Stimulated activated CD4-positive, alpha-beta T cell treated with anti-CD3 and anti-CD28 coated beads, Interleukin-2, amount 100 ng/mL, for 24 hours (primary cell): Measurements from ENCODE around the gene MYRF.

Experiments
- DNase-seq, 2 donors: peaks; one replicate each; pipeline ENCODE4 v3.0.0-alpha.2; 2020

MYRF gene

DNA sequence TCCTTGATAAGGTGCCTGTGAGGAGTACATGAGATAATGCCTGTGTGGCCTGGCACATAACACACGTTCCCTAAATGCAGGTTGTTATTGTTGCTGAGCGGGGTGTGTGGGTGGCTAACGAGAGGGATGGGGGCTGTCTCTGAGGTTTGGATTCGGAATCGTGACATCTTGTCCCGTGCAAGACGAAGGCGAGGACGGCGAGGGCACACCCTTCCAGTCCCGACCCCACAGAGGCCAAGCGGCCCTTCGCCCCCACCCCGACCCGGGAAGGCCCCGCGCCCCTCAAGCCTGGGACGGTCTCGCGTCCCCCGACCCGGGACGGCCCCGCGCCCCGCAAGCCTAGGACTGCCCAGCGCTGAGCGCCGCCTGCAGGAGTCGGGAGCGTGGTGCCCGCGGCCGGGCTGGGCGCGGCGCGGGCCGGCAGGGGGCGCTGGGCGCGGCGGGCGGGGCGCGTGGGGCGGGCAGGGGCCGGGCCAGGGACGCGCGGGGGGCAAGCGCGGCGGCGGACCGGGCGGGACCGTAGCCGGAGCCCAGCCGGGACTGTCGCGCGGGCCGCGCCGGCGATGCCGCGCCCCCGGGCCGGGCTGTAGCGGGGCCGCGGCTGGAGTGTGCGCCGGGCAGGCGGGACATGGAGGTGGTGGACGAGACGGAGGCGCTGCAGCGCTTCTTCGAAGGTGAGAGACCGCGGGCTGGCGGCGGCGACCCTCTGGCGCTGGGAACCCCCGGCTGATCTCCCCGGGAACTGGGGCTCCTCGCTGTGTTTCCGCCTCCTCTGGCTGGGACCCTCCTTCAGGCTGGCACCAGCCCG lies at the start of gene MYRF:
MYRF (plus strand) TSS at position 520 of the 808 bp plus-strand sequence; CDS start at position 629, 109 bp downstream.
- peak; percentile 66 to 72 for DNase-seq

DNA sequence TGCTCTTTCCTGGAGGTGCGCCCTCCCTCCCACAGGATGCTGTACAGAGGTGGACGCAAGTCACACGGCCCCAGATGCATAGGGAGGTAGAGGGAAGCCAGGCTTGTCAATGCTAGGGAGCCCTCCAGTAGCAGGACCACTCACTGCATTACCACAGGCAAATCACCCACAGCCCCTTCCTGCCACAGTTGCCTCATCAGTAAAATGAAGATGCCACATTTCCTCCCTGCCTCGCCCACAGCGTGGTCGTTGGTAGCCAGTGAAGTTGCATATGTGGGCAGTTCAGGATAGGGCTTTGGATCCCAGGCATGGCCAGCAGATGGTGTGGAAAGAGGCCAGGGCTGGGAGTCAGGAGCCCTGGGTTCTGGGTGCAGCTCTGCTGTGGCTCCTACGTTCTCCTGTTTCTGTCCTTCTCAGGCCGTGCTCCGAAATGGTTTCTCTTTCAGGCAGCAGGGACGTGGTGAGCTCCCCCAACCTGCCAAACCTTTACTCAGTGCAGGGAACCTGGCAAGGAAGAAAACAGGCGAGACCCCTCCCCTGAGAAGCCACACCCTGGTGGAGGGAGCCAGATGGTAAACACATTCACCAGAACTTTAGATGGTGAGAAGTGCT lies 49.6 kb upstream of the MYRF start:
- no peak for DNase-seq

DNA sequence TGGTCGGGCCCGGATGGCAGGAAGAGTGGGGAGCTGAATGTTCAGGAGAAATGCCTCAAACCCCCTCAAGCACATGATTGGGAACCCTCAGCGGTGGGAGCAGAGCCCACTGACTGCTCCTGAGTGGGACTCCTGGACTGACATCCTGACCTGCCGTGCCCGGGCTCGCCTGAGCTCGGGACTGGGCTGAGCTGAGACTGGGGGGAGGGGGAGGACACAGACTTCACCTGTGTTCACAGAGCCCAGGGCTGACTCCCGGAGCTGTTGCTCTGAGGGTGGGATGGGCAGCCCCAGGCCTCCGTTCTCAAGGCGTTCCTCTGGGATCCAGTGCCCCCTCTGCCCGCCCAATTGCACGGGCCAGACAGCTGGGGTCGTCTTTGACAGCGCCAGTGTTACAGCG lies 47.6 kb upstream of the MYRF start:
- no peak for DNase-seq

DNA sequence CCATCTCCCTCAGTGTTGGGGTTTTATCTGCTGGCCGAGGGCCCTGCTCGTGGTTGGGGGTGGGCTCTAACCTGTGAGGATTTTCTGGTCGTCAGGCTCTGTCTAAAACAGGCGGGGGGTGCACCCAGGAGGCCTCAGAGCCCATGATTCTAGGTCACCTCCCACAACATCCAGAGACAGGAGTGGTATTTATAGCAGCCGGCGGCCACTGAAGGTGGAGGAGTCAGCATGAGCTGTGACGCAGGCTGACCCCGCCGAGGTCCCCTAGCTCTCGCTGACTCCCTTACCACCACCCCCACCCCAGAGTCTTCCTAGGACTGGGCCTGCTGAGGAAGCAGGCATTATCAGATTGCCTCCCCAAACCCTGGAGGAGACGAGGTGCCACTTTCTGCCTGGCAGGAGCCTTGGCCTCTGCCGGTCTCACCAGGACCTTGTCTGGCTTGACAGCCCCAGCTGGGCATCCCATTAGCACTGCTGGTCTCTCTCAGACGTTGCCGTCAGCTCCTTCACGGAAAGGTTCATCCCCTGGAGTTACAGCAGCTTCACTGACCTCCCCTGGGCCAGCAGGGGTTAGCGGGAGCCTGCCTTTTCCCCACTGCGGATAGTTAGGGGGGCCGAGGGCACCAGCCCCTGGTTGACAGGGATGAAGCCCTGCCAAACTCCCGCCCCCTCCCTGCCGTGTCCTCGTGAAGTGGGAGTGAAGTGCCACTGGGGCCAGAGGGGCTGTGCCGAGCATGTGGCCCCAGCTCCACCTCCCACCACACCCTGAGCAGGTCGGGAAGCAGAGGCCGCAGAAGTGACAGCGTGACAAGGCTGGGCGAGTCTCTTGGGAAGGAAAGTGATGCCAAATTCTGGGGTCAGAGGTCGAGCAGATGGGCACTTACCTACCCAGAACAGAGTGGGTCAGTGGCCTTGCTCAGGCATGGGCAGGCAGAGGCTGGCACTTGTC lies 45.7 kb upstream of the MYRF start:
- DNase-seq: no peak

DNA sequence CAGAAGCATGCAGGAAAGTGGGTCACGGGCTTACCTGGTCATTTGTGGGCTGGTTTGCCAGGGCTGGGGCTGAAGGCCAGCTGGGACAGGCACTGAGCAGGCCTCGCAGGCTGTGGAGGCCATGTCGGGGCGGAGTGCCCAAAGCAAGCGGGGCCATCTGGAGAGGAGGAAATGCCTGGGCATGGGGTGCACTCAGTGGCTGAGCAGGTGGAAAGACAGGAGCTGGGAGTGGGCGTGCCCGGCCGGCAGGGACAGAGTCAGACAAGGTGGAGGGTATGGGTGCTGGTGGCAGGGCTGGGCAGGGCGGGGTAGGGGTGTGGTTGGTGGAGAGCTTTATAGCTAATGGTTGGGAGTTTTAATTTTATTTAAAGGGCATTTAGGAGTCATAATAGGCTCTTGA lies 44.9 kb upstream of the MYRF start:
- no peak for DNase-seq

DNA sequence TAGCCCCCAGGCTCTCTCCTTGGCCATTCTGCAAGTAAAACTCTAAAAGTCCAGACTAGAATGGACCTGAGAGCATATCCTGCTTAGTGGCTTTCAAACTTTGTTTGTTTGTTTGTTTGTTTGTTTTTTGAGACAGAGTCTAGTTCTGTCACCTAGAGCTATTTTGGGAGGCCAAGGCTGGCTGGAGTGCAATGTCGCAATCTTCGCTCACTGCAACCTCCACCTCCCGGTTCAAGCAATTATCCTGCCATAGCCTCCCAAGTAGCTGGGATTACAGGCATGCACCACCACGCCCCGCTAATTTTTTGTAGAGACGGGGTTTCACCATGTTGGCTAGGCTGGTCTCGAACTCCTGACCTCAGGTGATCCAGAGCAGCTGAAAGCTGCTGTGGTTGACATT lies 43.3 kb upstream of the MYRF start:
- no peak for DNase-seq

DNA sequence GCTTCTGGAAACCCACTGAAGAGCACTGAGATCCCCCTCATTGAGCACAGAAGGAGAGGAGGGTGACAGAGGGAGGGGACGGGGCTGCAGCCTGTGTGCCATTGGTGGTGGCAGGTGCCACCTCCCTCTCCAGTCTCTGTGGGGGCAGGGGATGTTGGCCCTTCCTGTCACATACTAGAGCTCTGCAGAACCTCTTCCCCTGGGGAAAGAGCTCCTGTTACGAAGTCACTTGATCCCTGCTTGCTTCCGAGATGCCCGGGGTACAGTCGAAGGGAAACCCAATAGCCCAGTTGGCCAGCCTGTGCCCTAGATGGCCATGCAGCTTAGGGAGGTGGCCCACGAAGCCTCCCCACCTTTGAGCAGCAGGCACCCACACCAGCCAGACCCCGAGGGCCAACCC lies 42.9 kb upstream of the MYRF start:
- DNase-seq: no peak

DNA sequence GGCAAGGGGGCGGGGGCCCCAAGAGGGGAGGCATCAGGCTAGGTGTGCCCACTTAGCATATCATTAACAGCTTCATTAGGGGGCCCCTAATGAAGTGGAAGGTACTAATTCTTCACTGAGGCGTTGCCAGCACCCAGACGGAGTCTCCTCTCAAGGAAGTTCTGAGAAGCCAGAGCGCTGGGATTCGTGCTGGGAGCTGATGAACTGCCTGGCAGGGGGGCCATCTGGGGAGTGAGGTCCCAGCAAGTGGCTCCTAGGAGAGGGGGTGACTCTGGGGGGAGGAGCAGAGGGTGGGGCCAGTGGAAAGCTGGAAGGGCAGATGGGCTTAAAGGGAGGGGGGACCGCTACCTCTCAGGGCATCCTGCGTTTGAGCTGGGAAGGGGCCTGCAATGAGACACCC lies 42.4 kb upstream of the MYRF start:
- no peak for DNase-seq

DNA sequence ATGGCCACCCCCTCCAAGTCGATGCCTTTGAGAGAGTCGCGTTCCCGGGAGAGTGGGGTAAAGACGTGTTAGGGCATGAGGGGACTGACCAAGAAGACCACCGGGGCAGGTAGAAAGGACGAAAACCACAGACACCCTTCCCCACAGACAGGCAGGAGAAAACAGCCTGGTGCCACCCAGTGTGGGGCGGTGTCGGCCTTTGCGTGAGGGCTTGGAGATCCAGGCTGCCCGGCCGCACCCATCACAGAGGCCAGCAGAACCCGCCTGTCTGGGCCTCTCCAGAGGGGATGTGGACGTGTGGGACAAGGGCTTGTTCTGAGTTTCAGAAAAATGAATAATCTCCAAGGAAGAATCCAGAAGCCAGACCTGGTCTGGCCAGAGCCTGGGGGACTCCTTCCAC lies 41.4 kb upstream of the MYRF start:
- DNase-seq: no peak

DNA sequence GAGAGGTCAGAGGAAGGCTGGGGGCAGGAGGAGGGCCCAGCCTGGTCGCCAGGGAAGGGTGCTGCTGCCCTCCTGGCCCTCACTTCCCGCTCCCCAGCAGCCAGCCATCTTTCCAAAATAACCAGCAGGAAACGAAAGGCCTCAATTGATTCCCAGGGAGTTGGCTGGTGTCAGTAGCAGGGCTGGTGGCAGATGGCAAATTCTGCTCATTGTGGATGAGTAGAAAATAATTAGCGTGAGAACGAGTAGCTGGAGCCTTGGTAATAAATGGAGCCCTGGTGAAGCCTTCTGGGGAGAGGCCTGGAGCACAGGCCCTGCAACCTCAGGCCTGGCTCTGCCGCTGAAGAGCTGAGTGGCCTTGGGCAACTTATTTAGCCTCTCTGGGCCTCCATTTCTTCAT lies 40.9 kb upstream of the MYRF start:
- no peak for DNase-seq

DNA sequence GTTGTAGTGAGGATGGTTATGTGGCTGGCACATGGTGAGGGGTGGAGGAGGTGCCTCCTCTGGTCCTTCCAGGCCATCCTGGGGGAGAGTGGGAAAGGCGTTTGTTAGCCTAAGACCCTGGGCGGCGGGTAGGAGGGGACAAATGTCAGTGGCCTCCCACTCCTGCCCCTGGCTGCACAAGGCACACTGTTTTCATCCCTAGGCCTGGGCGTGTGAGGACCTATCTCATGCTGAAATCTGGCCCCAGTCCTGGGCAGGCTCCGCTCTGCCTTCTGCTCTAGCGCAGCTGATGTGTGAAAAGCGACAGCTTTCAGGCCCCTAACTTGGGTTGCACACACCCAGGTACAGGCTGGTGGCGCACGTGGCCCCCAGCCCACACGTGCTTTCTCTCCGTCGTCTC lies 40.1 kb upstream of the MYRF start:
- DNase-seq: no peak

DNA sequence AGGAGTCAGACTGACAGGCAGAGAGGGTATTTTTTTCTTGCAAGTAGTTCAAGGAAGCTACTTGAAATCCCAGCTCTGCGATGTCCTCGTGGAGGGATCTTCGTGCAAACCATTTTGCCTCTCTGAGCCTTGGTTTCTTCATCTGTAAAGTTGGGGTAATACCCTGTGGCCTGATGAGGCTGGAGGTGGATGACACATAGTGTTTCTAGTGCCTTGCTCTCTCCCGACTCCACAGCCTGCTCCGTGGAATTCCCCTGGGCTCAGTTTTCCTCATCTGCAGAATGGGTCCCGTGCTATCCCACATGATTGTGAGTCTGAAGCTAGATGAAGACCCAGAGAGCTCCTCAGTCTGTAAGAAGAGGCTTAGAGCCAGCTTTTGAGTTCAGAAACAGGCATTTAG lies 39.6 kb upstream of the MYRF start:
- DNase-seq: no peak

DNA sequence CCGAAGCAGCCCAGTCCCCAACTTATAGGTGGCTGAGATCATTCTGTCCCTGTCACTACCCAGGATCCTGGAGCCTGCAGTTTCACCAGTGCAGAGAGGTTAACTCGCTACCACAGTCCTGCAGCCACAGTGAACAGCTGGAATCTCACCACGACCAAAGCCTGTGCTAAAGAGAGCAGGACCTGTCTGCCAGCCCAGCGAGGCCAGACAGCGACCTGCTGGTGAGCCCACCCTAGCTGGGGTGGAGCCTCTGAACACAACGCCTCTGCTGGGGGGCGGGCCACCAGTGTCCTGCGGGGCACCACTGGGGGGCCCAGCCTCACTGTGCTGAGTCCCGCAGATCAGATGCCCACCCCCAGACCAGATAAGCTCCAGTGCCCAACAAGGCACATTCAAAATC lies 39.0 kb upstream of the MYRF start:
- DNase-seq: no peak

DNA sequence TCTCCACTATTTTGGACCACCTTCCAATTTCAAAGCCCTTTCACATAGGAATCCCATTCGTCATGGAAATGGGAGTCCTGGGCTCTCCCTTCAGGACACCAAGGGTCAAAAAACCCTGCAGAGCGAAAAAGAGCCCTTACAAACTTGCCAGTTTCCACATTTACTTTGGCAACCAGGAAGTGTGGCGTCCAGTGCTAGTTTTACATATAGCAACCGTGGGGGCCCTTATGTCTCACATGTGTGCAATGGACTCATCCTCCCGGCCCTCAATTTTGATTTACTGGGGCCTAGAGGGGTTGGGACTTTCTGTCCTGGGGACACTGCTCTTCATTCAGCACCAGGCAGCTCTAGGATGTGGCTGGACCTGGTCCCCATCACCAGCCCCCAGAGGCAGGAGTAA lies 38.5 kb upstream of the MYRF start:
- DNase-seq: no peak

DNA sequence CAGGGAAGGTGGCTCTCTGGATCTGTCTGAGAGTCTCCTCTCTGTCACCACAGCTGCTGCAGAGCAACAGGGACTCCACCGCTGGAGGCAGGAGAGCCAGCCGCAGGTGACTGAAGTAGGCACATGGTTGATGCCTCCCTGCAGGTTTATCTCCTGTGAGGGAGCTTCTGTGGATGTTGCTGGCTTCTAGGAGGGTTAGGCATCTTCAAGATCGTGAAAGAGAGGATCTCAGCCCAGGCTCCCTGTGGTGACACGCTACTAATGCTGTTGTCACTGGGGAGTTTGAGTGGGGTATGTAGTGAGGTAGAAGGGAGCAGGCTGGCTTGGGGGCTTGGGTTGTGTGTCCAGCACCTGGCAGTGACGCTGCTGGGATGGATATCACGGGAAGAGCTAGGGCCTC lies 38.1 kb upstream of the MYRF start:
- DNase-seq: no peak

DNA sequence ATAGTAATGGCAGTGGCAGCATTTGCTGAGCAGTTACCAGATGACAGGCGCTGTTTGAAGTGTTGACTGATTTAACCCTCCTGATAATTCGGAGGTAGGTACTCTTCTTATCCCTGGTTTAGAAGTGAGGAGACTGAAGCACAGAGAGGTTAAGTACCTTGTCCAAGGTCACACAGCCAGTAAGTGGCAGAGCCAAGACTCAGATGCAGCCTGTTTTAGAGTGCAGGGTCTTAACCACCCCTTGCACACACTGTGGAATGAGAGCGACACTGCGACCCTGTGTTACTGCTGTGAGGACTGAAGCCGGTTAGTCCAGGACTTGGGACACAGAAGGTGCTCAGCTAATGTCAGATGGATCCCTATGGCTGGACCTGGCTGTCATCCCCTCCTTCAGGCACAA lies 37.5 kb upstream of the MYRF start:
- DNase-seq: no peak

DNA sequence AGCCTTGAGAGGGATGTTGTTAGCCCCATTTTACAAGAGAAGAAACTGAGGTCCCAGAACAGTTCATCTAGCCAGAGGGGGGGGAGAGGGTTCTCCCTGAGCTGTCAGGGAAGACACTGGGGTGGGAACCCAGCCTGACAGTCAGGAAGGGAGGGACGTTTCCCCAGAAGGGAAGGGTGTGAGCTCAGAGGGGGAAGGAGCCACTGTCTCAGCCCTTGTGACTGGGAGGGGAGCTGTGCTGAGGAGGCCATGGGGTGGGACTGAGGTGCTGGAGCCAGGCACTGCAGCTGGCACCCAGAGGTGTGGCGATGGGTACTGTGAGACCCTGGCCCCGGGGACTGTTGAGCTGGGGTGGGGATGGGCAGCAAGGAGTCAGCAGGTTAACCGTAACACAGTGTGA lies 36.6 kb upstream of the MYRF start:
- DNase-seq: no peak

DNA sequence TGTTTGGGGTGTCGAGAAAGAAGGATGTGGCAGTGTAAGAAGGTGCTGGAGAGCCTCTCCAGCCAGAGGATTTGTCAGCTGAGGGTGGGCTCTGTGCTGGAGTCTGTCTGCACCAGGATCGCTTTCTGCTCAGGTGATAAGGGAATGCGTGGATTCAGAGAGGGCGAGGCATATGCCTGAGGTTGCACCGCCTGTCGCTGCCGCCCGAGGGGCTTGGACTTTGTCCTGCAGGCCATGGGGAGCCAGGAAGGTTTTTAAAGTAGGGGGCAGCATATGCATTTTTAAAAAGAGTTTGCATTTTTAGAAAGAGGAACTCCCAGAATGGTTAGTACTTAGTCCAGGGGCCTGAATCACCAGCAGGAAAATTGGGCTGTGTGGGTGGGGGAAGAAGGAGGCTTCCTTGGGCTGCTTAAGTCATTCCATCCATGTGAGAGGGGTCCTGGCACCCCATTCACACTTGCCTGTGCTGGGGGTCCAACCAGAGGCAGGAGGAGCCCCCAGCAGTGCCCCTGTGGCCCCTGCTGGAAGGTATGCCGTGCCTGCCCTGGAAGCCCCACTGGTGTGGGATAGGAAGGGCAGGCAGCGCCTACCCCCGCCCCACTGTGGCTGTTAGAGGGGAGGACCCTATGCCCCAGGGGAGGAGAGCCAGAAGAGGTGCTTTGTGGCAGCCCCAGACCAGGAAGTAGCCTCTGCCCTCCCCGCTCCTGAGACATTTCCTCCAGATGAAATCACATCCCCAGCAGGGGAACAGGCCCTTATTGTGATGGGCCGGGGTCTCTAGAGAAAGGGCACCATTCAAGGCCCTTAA lies 35.8 kb upstream of the MYRF start:
- DNase-seq: no peak

DNA sequence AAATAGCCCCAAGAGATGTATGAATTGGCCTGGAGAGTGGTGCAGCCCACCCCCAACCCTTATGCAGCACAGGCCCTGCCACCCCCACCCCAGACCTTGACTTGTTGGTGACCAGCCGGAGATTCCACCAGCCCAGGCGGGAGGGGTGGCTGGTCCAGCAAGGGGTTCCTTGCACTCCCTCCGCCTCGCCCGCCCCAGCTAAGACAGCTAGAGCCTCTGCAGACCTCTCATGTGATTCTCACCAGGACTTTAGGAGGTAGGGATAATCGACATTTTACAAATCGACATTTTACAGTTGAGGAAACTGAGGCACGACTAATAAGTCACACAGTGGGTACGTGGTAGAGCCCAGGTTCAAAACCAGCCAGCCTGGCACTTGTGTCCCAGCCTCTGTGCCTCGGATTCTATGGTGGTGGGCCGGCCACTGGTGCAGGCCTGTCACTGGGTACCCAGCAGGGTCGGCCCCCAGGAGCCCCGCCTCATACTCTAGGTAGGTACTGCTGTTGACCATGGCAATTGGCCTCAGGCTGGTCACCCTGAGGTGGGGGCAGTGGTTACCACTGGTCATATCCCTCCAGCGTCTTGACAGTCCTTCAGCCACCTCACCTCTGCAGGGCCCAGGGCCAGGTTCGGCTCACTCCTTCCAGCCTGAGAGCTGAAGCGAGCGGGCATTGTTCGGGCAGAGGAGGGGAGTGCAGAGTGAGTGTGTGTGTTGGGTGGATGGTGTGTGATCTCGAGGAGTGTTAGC lies 35.0 kb upstream of the MYRF start:
- no peak for DNase-seq

DNA sequence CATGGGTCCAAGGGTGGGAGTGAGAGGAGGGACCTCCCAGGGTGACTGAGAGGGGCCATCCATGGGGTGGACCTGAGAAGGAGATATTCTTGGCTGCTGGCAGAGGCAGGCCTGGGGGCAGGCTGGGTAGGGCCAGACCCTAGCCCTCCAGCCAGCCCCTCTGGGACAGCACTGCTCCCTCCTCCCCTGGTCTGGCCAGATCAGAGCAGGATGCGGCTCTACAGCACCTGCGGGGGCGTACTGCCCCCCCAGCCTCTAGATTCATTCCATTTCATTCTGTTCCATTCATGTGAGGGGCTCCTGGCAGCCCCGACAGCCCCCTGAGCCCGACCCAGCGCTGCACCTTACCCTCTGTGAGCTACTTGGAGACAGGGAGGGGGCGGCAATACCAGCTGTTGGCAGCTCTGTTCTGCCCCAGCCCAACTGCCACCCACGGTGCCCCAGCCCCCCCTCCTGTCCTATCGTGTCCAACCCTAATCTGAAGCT lies 34.3 kb upstream of the MYRF start:
- no peak for DNase-seq

DNA sequence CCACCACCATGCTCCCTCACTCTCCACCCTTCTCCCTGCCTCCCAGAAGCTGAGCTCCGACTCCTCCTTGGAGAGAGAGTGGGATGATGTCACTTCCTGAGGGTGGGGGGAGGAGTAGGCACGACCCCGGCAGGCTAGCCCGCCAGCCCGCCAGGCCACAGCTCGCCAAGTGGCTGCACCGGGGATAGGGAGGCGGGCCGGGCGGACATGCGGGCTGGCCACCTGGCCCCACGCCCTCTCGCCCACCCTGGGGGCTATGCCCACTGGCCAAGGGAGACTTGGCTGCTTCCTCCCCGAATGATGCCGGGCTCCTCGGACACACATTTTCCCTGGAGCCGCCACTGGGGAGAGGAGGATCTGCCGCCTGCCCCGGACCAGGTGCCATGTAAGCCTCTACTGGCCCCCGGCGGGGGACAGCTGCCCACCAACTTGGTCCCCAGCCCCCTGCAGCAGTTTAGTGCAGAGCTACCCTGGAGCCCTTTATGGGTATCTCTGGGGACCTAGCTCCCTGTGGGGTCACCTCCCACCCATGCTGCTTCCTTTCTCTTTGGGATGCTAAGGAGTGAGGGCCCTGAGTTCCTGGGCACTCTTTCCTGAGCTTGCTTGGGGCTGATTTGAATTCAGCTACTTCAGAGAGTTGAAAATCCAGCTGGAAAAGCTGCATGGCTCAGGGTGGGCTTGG lies 33.7 kb upstream of the MYRF start:
- no peak for DNase-seq
